Thyroid gland (tissue), 4 donors: Measurements from ENCODE around the gene IL6ST.

Experiments used
- POLR2A ChIP-seq, 2 donors: fragments of 450-650 bp; IDR thresholded peaks; one replicate each; pipeline ENCODE4 v1.6.1; 2017; ENCODE audit warnings: antibody characterized with exemption in 2 of 2, mild to moderate bottlenecking in 2 of 2, moderate library complexity in 1 of 2
- TF ChIP-seq, protein P1 (sequence below), 6 experiments: fragments of 200-600 bp in 3 of 6; fragments of 450-650 bp in 3 of 6; sonication (generic) in 3 of 6; IDR thresholded peaks; one replicate each; pipeline ENCODE4 v1.5.1; 2016 to 2019; ENCODE audit warnings: antibody characterized with exemption in 6 of 6, mild to moderate bottlenecking in 2 of 6, inconsistent platforms in 1 of 6, moderate library complexity in 1 of 6

DNA sequence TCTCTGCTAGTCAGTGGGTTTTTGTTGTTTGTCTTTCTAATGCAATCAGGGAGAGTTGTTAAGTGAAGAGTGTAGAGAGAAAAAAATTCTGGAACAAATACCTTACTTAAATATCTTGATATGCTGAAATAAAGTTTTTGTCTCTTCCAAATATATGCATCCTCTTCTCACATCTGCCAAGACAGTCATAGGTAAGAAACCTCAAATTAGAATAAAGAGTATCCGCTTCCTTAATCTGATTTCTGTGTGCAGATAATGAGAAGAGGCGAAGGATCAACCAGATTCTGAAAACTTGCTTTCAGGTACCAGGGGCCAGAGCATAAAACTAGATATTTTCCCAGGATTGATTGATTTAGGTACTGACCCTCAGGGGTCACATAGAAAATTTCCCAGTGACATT is 11.3 kb upstream of the IL6ST start:
- TF ChIP-seq, protein P1, sequence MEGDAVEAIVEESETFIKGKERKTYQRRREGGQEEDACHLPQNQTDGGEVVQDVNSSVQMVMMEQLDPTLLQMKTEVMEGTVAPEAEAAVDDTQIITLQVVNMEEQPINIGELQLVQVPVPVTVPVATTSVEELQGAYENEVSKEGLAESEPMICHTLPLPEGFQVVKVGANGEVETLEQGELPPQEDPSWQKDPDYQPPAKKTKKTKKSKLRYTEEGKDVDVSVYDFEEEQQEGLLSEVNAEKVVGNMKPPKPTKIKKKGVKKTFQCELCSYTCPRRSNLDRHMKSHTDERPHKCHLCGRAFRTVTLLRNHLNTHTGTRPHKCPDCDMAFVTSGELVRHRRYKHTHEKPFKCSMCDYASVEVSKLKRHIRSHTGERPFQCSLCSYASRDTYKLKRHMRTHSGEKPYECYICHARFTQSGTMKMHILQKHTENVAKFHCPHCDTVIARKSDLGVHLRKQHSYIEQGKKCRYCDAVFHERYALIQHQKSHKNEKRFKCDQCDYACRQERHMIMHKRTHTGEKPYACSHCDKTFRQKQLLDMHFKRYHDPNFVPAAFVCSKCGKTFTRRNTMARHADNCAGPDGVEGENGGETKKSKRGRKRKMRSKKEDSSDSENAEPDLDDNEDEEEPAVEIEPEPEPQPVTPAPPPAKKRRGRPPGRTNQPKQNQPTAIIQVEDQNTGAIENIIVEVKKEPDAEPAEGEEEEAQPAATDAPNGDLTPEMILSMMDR (IDR thresholded peaks at IDR 0.05) = no peak
- no peak for TF ChIP-seq POLR2A (IDR thresholded peaks at IDR 0.05)
